ENCODE measurements around the gene CYP3A7.
"Not testable (repeated sequence)": the region's sequence is repeated elsewhere in the genome, so short reads cannot be mapped to it uniquely, and the experiment has no call there.

The CYP3A7 gene

GRCh38 chr7:99741441-99741795 is 6.4 kb upstream of the CYP3A7 start:
- no peak for DNase-seq (ENCODE audit: low spot score)

- DNase-seq (ENCODE audit: low spot score) = peak; percentile 45
Observed at GRCh38 chr7:99740573-99741440, 5.8 kb upstream of the CYP3A7 start.

DNA sequence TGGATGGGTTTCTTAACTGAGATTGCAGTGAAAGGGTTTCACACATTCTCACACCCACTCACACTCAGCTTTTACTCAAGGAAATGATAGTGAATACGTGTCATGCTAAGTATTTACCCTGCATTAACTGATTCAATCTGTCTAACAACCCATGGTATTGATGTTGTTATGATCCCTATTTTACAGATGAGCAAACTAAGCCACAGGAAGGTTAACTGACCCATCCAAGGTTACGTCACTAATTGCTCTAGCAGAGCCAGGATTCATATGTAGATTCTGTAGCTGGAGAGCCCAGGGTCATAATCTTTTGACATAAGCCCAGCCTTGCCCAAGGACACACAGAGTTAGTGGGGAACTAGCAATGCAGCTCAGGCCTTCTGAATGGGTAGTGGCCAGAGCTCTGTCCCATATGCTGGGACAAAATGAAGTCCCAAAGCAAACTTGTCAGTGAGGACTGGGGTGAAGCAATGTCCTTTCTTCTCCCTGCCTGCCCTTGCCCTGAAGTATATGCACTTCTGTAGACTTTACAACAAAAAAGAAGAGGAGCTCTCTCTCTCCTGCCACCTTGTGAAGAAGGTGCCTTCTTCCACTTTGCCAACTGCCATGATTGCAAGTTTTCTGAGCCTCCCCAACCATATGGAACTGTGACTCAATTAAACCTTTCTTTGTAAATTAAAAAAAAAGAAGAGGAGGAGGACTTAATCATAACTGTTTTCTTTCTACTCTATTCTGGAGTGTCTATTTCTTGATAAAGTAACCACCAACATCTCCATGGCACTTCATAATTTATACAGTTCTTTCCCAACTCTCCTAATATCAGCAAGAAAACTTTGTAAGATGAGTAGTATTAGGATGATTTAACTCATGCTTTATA is 4.9 kb upstream of the CYP3A7 start:
- DNase-seq (ENCODE audit: low spot score) = no peak

- DNase-seq (ENCODE audit: low spot score) = no peak
Observed at GRCh38 chr7:99737726-99738125, 2.7 kb upstream of the CYP3A7 start.

- not testable (repeated sequence) for DNase-seq (ENCODE audit: low spot score)
Observed at GRCh38 chr7:99736667-99737066, 1.7 kb upstream of the CYP3A7 start.

DNA sequence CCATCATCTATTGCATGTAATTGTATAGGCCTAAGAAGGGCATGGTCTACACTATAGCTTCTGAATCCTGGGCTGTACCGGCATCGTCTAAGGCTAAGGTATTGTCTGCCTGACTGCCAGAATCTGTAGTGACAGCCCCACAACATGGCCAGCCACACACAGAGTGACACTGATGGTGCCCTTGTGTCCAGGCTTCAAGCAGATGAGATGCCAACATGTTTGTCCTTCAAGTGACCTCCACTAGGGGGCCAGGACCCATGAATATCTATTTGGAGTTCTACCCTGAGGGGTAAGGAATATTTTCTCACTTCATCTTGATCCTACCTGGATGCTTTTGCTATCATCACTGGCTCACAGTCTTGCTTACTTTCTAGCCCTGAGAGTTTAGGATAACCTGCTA is 1.5 kb downstream of the CYP3A7 start:
- DNase-seq (ENCODE audit: low spot score) = no peak

DNA sequence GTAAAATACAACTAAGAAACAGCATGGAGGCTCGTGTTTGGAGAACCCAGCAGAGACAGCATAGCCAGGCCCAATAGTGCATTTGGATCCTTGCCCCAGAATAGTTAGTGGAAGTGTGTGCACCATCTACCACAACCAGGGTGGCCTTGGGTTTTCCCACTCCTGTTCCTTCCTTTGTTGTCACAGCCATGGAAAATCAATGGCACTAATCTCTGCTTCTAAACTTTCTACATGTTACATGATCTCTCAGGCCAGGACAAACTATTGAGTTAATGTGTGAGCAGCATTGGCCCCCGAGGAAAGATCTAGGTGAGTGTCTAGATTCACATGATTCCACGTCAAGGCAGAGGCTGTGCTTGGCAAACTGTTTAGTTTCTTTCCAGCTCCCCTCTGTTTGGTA is 2.0 kb downstream of the CYP3A7 start:
- DNase-seq (ENCODE audit: low spot score) = no peak

GRCh38 chr7:99731638-99732374 is 3.2 kb downstream of the CYP3A7 start:
- no peak for DNase-seq (ENCODE audit: low spot score)

- no peak for DNase-seq (ENCODE audit: low spot score)
Observed at GRCh38 chr7:99730992-99731391, 4.0 kb downstream of the CYP3A7 start.

DNA sequence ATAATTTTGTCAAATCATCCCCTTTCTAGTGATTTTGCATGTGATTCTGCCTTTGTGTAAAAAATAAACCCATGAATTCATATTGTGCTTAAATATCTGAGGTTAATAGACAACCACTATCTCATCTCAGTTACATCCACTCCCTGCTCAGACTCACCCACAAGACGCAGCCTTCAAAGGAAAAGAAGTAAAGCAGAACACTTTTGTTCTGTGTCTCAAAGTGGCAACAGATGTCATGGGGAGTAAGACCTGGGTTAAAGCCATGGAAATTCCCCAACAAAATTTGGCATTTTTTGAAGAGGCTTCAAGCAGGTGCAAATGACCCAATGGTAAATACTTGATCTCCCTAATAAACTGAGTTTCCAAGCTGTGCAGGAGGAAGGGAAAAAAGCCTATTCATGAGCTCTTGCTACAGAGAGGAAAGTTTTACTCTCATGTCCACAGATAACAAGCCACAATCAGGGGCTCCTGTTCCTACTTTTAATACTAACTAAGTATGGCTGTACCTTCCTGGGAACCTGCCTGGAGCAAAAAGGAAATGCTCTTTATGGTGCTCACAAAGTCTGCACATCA is 4.7 kb downstream of the CYP3A7 start:
- DNase-seq (ENCODE audit: low spot score) = no peak

GRCh38 chr7:99729486-99730237 is 5.3 kb downstream of the CYP3A7 start:
- peak; percentile 16 for DNase-seq (ENCODE audit: low spot score)

GRCh38 chr7:99728615-99729014 is 6.4 kb downstream of the CYP3A7 start:
- no peak for DNase-seq (ENCODE audit: low spot score)

GRCh38 chr7:99723201-99723600 is 11.8 kb downstream of the CYP3A7 start:
- DNase-seq (ENCODE audit: low spot score) = not testable (repeated sequence)

DNA sequence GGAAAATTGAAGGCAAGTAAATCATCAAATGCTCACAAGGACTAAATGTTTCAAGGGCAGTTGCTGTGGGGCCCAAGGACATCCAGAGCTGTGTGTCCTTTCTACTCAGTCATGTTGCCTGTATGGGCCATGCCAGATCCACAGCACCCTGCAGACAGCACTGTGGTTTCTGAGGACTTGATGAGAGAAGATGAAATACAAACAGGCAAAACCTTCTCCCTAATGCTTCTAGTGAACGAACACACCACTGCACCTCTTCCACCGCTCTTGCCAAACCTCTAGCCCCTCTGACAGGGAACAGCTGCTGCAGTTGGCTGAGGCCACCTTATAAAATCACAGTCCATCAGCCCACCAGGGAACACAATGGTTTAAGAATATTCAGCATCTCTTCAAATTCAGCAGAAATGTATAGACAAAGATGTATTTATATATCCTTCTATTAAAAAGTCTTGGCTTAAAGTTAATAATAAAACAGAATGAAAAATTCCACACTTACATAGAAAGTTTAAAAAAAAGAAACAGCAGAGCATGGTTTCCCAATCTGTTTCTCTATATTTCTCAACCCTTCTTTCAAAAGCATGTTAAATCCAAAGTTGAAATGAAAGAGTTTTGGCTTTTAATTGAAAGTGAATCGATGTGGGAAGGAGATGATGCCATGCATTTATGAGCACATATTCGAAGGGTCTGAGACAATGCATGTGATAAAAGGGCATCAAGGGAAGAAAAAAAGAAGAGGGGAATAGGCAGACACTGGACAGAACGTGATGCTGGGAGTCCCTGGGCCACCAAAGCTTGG is 14.0 kb downstream of the CYP3A7 start:
- DNase-seq (ENCODE audit: low spot score) = no peak

GRCh38 chr7:99719996-99720769 is 14.8 kb downstream of the CYP3A7 start:
- DNase-seq (ENCODE audit: low spot score) = no peak

GRCh38 chr7:99713995-99714570 is 20.9 kb downstream of the CYP3A7 start:
- DNase-seq (ENCODE audit: low spot score) = no peak

GRCh38 chr7:99709838-99710578 is 25.0 kb downstream of the CYP3A7 start:
- no peak for DNase-seq (ENCODE audit: low spot score)

DNA sequence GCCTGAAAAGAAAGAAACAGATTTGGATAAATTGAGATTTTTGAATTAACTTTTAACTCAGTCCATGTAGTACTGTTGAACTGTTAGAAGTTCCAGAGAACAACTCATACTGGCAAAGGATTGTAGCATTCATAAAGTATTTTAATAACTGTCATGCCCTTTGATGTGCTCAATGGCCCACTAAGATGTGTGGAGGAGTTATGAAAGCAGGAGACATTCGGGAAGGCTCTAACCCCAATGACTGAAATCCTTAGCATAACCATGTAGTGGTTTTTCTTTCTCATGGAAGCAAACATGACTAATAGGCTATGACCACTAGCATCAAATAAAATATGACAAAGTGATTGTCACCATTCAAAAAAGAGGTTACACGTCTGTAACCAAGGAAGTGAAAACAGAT is 25.7 kb downstream of the CYP3A7 start:
- DNase-seq (ENCODE audit: low spot score) = no peak

- DNase-seq (ENCODE audit: low spot score) = no peak
Observed at GRCh38 chr7:99707096-99707495, 27.9 kb downstream of the CYP3A7 start.
